ENCODE results near the gene PSMF1. TPM values are rescaled to one million over a fixed set of nuclear protein-coding genes. Genes with fewer than 3 reads are reported as not detected.

Gene PSMF1
- total and polyA plus RNA-seq, 9 of the 15 experiments (the other 6 are each of a cell fraction or from before 2014, with no cell fraction given): 8.5 to 192 (median 33.2) TPM

DNA sequence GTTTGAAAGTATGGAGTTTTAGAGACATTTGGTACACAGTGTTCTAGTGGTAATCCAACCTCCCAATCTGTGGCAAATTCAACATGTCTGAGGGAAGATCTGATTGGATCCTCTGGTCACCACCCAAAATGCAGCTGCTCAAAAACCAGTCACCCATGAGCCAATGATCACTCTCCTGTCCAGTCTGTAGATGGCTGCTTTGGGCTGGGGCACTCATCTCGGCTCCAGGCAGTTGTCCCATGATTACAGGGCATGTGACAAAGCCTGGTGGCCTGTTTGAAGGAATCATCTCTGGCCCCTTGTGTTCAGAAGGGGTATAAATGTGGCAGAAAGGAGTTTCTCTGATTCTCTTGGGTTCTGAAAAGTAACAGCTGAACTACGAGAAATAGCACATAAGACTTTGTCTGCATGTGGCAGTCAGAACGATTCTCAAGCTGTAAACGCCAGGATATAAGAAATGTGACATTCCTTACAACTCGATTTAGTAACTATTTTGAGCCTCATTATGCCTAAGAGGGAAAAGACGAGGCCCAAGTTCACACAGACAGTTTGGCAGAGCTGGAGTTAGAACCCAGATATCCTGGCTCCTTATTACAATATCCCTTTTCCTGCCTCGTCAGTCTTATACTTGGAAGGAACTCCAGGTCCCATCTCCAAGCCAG, 80.9 kb downstream of the PSMF1 start:
- Histone ChIP-seq H3K9me3 (replicated peaks; ENCODE audit: control insufficient read depth, insufficient read depth, low read depth, low read length) (no peaks in the 10 kb centered on the region), H3K4me3 (no peak overlapping the region), H3K79me2 (ENCODE audit: control insufficient read depth, insufficient read depth, low read length) (no peaks in the 10 kb centered on the region), H4K20me1 (replicated peaks; ENCODE audit: control insufficient read depth, insufficient read depth, low read length) (no peaks in the 10 kb centered on the region), H3K9ac (ENCODE audit: insufficient read depth in 1 of 2, low read depth in 2 of 2, low read length in 2 of 2) (no peak overlapping the region), H3K27ac (ENCODE audit: extremely low read depth, low read depth, low read length) (no peak overlapping the region), H3K4me2 (ENCODE audit: insufficient read depth, low read length) (no peak overlapping the region), H2AFZ (ENCODE audit: low read depth, low read length) (peak overlapping the region; percentile 55; the same call in 1 of the 2 replicates), H3K36me3 (ENCODE audit: control insufficient read depth, insufficient read depth, low read length) (no peaks in the 10 kb centered on the region), H3K4me1 (replicated peaks in 1 of 2; ENCODE audit: control insufficient read depth in 2 of 2, insufficient read depth in 2 of 2, low read length in 2 of 2) (peaks cover 0 to 4% of the 10 kb centered on the region in 2 experiments; a peak in 1 of 5 replicates), H3K27me3 (ENCODE audit: control insufficient read depth in 2 of 2, insufficient read depth in 2 of 2, low read length in 2 of 2) (no peaks in the 10 kb centered on the region), H3K9me1 (ENCODE audit: control insufficient read depth, insufficient read depth, low read length) (no peaks in the 10 kb centered on the region)
- in situ Hi-C loops (cut with MboI) (loop anchor here (10.0 kb wide), 1 partner anchor 385 kb away; no protein-coding TSS in a partner anchor), intact Hi-C loops (cut with micrococcal nuclease) (no loop called here)
- no TSS peak for BruUV-seq (replicated peaks)
- FAIRE-seq: peak; percentile 65
- peak; percentile 57 for ATAC-seq
- POLR2A ChIA-PET: interaction anchor here (1.3 kb wide), 1 partner anchor 12 kb away, joined by 3 read pairs; no protein-coding TSS in a partner anchor
- CTCF ChIA-PET (ENCODE audit: low intra/inter-chr PET ratio): no interaction called here
- DNase-seq (ENCODE audit: extremely low read depth in 1 of 4, low spot score in 3 of 4): no peak
- WGBS (ENCODE audit: insufficient coverage, low coverage, missing lambda C conversion rate): 37% methylated on average over 7 of the region's 7 CpGs
- TF ChIP-seq ZBTB8A (IDR thresholded peaks at IDR 0.05; ENCODE audit: partially characterized antibody): no peak
- TF ChIP-seq THRAP3 (IDR thresholded peaks at IDR 0.05; ENCODE audit: borderline replicate concordance): no peak
- no peak for TF ChIP-seq SREBF2 (CRISPR knock-in tag; IDR thresholded peaks at IDR 0.05)
- TF ChIP-seq L3MBTL2 (IDR thresholded peaks at IDR 0.05): 0 out of 2 replicates have a peak, but pooled peaks have one; percentile 16
- TF ChIP-seq CREBBP (IDR thresholded peaks at IDR 0.05; ENCODE audit: low read depth, low read length): no peak
- TF ChIP-seq, protein P1, sequence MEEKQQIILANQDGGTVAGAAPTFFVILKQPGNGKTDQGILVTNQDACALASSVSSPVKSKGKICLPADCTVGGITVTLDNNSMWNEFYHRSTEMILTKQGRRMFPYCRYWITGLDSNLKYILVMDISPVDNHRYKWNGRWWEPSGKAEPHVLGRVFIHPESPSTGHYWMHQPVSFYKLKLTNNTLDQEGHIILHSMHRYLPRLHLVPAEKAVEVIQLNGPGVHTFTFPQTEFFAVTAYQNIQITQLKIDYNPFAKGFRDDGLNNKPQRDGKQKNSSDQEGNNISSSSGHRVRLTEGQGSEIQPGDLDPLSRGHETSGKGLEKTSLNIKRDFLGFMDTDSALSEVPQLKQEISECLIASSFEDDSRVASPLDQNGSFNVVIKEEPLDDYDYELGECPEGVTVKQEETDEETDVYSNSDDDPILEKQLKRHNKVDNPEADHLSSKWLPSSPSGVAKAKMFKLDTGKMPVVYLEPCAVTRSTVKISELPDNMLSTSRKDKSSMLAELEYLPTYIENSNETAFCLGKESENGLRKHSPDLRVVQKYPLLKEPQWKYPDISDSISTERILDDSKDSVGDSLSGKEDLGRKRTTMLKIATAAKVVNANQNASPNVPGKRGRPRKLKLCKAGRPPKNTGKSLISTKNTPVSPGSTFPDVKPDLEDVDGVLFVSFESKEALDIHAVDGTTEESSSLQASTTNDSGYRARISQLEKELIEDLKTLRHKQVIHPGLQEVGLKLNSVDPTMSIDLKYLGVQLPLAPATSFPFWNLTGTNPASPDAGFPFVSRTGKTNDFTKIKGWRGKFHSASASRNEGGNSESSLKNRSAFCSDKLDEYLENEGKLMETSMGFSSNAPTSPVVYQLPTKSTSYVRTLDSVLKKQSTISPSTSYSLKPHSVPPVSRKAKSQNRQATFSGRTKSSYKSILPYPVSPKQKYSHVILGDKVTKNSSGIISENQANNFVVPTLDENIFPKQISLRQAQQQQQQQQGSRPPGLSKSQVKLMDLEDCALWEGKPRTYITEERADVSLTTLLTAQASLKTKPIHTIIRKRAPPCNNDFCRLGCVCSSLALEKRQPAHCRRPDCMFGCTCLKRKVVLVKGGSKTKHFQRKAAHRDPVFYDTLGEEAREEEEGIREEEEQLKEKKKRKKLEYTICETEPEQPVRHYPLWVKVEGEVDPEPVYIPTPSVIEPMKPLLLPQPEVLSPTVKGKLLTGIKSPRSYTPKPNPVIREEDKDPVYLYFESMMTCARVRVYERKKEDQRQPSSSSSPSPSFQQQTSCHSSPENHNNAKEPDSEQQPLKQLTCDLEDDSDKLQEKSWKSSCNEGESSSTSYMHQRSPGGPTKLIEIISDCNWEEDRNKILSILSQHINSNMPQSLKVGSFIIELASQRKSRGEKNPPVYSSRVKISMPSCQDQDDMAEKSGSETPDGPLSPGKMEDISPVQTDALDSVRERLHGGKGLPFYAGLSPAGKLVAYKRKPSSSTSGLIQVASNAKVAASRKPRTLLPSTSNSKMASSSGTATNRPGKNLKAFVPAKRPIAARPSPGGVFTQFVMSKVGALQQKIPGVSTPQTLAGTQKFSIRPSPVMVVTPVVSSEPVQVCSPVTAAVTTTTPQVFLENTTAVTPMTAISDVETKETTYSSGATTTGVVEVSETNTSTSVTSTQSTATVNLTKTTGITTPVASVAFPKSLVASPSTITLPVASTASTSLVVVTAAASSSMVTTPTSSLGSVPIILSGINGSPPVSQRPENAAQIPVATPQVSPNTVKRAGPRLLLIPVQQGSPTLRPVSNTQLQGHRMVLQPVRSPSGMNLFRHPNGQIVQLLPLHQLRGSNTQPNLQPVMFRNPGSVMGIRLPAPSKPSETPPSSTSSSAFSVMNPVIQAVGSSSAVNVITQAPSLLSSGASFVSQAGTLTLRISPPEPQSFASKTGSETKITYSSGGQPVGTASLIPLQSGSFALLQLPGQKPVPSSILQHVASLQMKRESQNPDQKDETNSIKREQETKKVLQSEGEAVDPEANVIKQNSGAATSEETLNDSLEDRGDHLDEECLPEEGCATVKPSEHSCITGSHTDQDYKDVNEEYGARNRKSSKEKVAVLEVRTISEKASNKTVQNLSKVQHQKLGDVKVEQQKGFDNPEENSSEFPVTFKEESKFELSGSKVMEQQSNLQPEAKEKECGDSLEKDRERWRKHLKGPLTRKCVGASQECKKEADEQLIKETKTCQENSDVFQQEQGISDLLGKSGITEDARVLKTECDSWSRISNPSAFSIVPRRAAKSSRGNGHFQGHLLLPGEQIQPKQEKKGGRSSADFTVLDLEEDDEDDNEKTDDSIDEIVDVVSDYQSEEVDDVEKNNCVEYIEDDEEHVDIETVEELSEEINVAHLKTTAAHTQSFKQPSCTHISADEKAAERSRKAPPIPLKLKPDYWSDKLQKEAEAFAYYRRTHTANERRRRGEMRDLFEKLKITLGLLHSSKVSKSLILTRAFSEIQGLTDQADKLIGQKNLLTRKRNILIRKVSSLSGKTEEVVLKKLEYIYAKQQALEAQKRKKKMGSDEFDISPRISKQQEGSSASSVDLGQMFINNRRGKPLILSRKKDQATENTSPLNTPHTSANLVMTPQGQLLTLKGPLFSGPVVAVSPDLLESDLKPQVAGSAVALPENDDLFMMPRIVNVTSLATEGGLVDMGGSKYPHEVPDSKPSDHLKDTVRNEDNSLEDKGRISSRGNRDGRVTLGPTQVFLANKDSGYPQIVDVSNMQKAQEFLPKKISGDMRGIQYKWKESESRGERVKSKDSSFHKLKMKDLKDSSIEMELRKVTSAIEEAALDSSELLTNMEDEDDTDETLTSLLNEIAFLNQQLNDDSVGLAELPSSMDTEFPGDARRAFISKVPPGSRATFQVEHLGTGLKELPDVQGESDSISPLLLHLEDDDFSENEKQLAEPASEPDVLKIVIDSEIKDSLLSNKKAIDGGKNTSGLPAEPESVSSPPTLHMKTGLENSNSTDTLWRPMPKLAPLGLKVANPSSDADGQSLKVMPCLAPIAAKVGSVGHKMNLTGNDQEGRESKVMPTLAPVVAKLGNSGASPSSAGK (IDR thresholded peaks at IDR 0.05): peak; percentile 25; the same call in 1 of the 2 replicates
- TF ChIP-seq KAT2B (IDR thresholded peaks at IDR 0.05; ENCODE audit: low read depth, low read length): no peak
- TF ChIP-seq ZNF354B (CRISPR knock-in tag; IDR thresholded peaks at IDR 0.05): no peak
